Keratinocyte (primary cell): ENCODE results near the gene HYI. TPM values are rescaled to one million over a fixed set of nuclear protein-coding genes. Genes with fewer than 3 reads are reported as not detected.

ENCODE experiments used
- DNase-seq: peaks from one replicate; pipeline ENCODE4 v3.0.0-alpha.2; 2011; ENCODE audit warnings: low read depth, missing footprints, low spot score
- FAIRE-seq: peaks from 2 replicates; lab custom pipeline; 2011; peaks lifted over from hg19 to GRCh38; lab: Jason Lieb, UNC
- H2AFZ ChIP-seq: 2 replicates; pipeline ENCODE4 v1.6.0; 2012; ENCODE audit warnings: low read length, control low read depth, inconsistent platforms; ENCODE audit not compliant: control insufficient read depth
- H3K27ac ChIP-seq: 2 replicates; pipeline ENCODE4 v1.5.1; 2011; ENCODE audit warnings: low read length; ENCODE audit not compliant: control insufficient read depth, insufficient read depth
- H3K27me3 ChIP-seq: 3 replicates; pipeline ENCODE4 v1.6.0; 2011; ENCODE audit warnings: low read length; ENCODE audit not compliant: control insufficient read depth, insufficient read depth; ENCODE audit errors: extremely low read depth
- H3K36me3 ChIP-seq, 2 experiments: 2 replicates in 1 of 2; 3 replicates in 1 of 2; pipeline ENCODE4 v1.5.1; 2011; ENCODE audit warnings: low read length in 2 of 2, mild to moderate bottlenecking in 1 of 2; ENCODE audit not compliant: control insufficient read depth in 2 of 2, insufficient read depth in 2 of 2; ENCODE audit errors: extremely low read depth in 1 of 2
- H3K4me1 ChIP-seq: 3 replicates; pipeline ENCODE4 v1.5.1; 2011; ENCODE audit warnings: low read length; ENCODE audit not compliant: control insufficient read depth, insufficient read depth; ENCODE audit errors: extremely low read depth
- H3K4me2 ChIP-seq: 3 replicates; pipeline ENCODE4 v1.6.0; 2011; ENCODE audit warnings: low read depth, low read length; ENCODE audit not compliant: control insufficient read depth, insufficient read depth; ENCODE audit errors: extremely low read depth
- H3K4me3 ChIP-seq, 3 experiments: fragments of 200-600 bp in 1 of 3; sonication (generic) in 1 of 3; 2 replicates in 2 of 3; 3 replicates in 1 of 3; pipeline ENCODE4 v1.5.1; 2011 to 2016; ENCODE audit warnings: low read length in 3 of 3, mild to moderate bottlenecking in 3 of 3, control low read depth in 2 of 3, inconsistent platforms in 1 of 3, low read depth in 1 of 3, mixed read lengths in 1 of 3, mixed run types in 1 of 3, moderate library complexity in 1 of 3; ENCODE audit not compliant: control insufficient read depth in 2 of 3, insufficient read depth in 2 of 3; ENCODE audit errors: extremely low read depth in 1 of 3
- H3K79me2 ChIP-seq: 2 replicates; pipeline ENCODE4 v1.6.0; 2012; ENCODE audit warnings: low read length; ENCODE audit not compliant: control insufficient read depth, insufficient read depth
- H3K9ac ChIP-seq: 3 replicates; pipeline ENCODE4 v1.6.0; 2011; ENCODE audit warnings: low read length; ENCODE audit not compliant: control insufficient read depth, insufficient read depth; ENCODE audit errors: extremely low read depth
- H3K9me1 ChIP-seq: 3 replicates; pipeline ENCODE4 v1.6.0; 2011; ENCODE audit warnings: low read length; ENCODE audit not compliant: control insufficient read depth, insufficient read depth; ENCODE audit errors: extremely low read depth
- H3K9me3 ChIP-seq: 2 replicates; pipeline ENCODE4 v1.5.1; 2012; ENCODE audit warnings: low read depth, low read length; ENCODE audit not compliant: control insufficient read depth
- H4K20me1 ChIP-seq: 3 replicates; pipeline ENCODE4 v1.6.0; 2011; ENCODE audit warnings: low read length; ENCODE audit not compliant: control insufficient read depth, insufficient read depth; ENCODE audit errors: extremely low read depth
- CTCF ChIP-seq, 3 experiments: IDR thresholded peaks in 1 of 3; conservative IDR thresholded peaks in 1 of 3; optimal IDR thresholded peaks in 1 of 3; 2 replicates in 2 of 3; 3 replicates in 1 of 3; pipeline versions ENCODE3 to v1.5.1; 2011; ENCODE audit warnings: low read length in 3 of 3, mild to moderate bottlenecking in 3 of 3, moderate library complexity in 2 of 3, control low read depth in 1 of 3, inconsistent platforms in 1 of 3; ENCODE audit not compliant: insufficient read depth in 2 of 3; ENCODE audit errors: extremely low read depth in 1 of 3
- EZH2 ChIP-seq: IDR thresholded peaks from one replicate; pipeline ENCODE4 v1.6.1; 2012; ENCODE audit warnings: inconsistent platforms, mild to moderate bottlenecking, low read length, moderate library complexity
- dilution Hi-C: fragments of 300-500 bp; cut with MboI; formaldehyde crosslinking; loops from one replicate; pipeline ENCODE4 v1.7.0; 2020; ENCODE audit warnings: low sequenced_read_pairs; ENCODE audit not compliant: extremely low pct_ligation_motif_present
- polyA plus RNA-seq, 5 experiments: library from polyadenylated mRNA; depleted of rRNA in 3 of 5; stranded (reverse) in 3 of 5; stranded (forward) in 1 of 5; unstranded in 1 of 5; fragments of >200 nt; gene quantifications; 1 replicate in 1 of 5; 2 replicates in 3 of 5; 3 replicates in 1 of 5; pipeline versions ENCODE4 v1.2.1 to v1.2.3, GENCODE V29; 2011 to 2012; ENCODE audit warnings: missing spikeins in 2 of 5, low read depth in 1 of 5, low replicate concordance in 1 of 5

Gene HYI
- polyA plus RNA-seq, 1 donor (not counting 4 experiments of a cell fraction or from before 2014, with no cell fraction given) = 26.9 TPM

DNA sequence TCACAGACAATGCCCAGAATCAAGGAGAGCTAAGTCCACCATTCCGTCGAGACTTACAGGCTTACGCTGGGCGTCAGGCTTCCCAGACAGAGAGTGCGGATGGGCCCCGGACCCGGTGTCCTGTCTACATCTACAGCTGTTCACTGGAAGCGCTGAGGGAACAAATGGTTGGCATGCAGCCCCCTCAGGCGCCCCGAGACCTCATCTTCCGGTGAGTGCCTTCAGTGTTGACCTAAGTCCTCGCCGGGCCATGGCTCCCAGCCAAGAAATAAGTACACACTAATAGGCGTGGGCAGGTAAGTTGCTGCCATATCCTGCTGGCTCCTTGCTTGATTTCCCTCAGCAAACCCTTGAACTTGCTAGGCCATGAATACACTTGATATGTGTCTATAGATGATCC lies 26.2 kb downstream of the HYI start:
- Histone ChIP-seq H3K9me3 (peaks cover 8% of the 10 kb centered on the region), H3K9me1 (no peaks in the 10 kb centered on the region), H3K27me3 (no peaks in the 10 kb centered on the region), H3K4me2 (no peak overlapping the region), H3K9ac (no peak overlapping the region), H2AFZ (no peak overlapping the region), H3K4me1 (no peaks in the 10 kb centered on the region), H3K4me3 (no peak overlapping the region), H3K36me3 (peaks cover 71 to 72% of the 10 kb centered on the region in 2 experiments), H3K79me2 (no peaks in the 10 kb centered on the region), H3K27ac (no peak overlapping the region), H4K20me1 (peaks cover 2% of the 10 kb centered on the region)
- dilution Hi-C loops = no loop called here
- FAIRE-seq (no peak), DNase-seq (no peak)
- TF ChIP-seq EZH2 (no peak), CTCF (optimal IDR thresholded peaks at IDR 0.05 in 1 of 3, IDR thresholded peaks at IDR 0.05 in 1 of 3, conservative IDR thresholded peaks at IDR 0.05 in 1 of 3; ENCODE audit: extremely low read depth in 1 of 3, insufficient read depth in 2 of 3, low read length in 3 of 3) (no peak)

GRCh38 chr1:43426221-43426620 lies 27.5 kb downstream of the HYI start:
- H3K9ac ChIP-seq = no peak overlapping the region
- peaks cover 8% of the 10 kb centered on the region for H3K9me3 ChIP-seq
- dilution Hi-C loops = no loop called here
- H3K27me3 ChIP-seq = no peaks in the 10 kb centered on the region
- no peak overlapping the region for H3K4me3 ChIP-seq
- DNase-seq (no peak), FAIRE-seq (no peak)
- H4K20me1 ChIP-seq = no peaks in the 10 kb centered on the region
- no peak overlapping the region for H3K4me2 ChIP-seq
- no peaks in the 10 kb centered on the region for H3K4me1 ChIP-seq
- H3K79me2 ChIP-seq = no peaks in the 10 kb centered on the region
- H3K9me1 ChIP-seq = no peaks in the 10 kb centered on the region
- H2AFZ ChIP-seq = no peak overlapping the region
- peaks cover 70 to 72% of the 10 kb centered on the region in 2 experiments for H3K36me3 ChIP-seq
- TF ChIP-seq CTCF (optimal IDR thresholded peaks at IDR 0.05 in 1 of 3, IDR thresholded peaks at IDR 0.05 in 1 of 3, conservative IDR thresholded peaks at IDR 0.05 in 1 of 3; ENCODE audit: extremely low read depth in 1 of 3, insufficient read depth in 2 of 3, low read length in 3 of 3) (no peak), EZH2 (no peak)
- no peak overlapping the region for H3K27ac ChIP-seq
